ENCODE measurements around the gene MAG.

GRCh38 chr19:35314031-35314430, 22.1 kb downstream of the MAG start:
- TF ChIP-seq DPF2 (IDR thresholded peaks at IDR 0.05) (no peak), CTCF (IDR thresholded peaks at IDR 0.05 in 2 of 3, conservative IDR thresholded peaks at IDR 0.05 in 1 of 3; ENCODE audit: control insufficient read depth in 2 of 3, extremely low read depth in 1 of 3, insufficient read depth in 1 of 3, low read depth in 3 of 3, low read length in 3 of 3) (no peak), ZBTB11 (CRISPR knock-in tag; IDR thresholded peaks at IDR 0.05) (no peak), POLR2AphosphoS2 (IDR thresholded peaks at IDR 0.05; ENCODE audit: low read depth, low read length) (no peak), NFIC (IDR thresholded peaks at IDR 0.05; ENCODE audit: low read depth, low read length) (no peak), ZNF384 (IDR thresholded peaks at IDR 0.05; ENCODE audit: borderline replicate concordance, low read depth, low read length) (no peak), ETV6 (conservative IDR thresholded peaks at IDR 0.05 in 1 of 2, IDR thresholded peaks at IDR 0.05 in 1 of 2; ENCODE audit: borderline replicate concordance in 1 of 2, low read depth in 1 of 2) (no peak), POLR2AphosphoS5 (IDR thresholded peaks at IDR 0.05; ENCODE audit: low read length) (no peak), HDAC2 (IDR thresholded peaks at IDR 0.05) (no peak), JUNB (IDR thresholded peaks at IDR 0.05) (no peak)

Data from GM12878 (cell line).